SU-DHL-6 (cell line): ENCODE data around the gene RGL1.

ENCODE experiments used
- CTCF ChIP-seq: fragments of 200-600 bp; sonication (generic); IDR thresholded peaks from one replicate; pipeline ENCODE4 v1.5.1; 2017; ENCODE audit warnings: antibody characterized with exemption, mild to moderate bottlenecking, low read length, moderate library complexity; ENCODE audit not compliant: insufficient read depth, poor library complexity, severe bottlenecking
- EZH2phosphoT487 ChIP-seq: fragments of 200-600 bp; sonication (generic), shearing (Covaris generic); conservative IDR thresholded peaks from 2 replicates; pipeline ENCODE4 v1.6.1; 2018; ENCODE audit warnings: mild to moderate bottlenecking, antibody characterized with exemption, low read length, moderate library complexity, mixed read lengths

DNA sequence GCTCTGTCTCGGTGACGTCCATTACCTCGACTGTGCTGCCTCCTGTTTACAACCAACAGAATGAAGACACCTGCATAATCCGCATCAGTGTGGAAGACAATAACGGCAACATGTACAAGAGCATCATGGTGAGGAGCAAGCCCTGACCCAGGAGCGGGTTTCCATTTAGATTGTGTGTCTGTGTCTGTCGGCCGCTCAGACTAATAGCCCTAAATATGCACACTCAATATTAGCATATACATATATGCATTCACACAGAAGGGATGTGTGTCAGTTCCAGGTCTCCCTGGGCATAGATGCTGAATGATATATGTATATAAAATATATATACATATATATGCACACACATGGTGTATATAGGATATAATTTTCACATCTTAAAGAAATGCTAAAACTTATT, 111.7 kb downstream of the RGL1 start:
- no peak for TF ChIP-seq CTCF
- TF ChIP-seq EZH2phosphoT487 = no peak
